ENCODE data around the gene SIRPD. TPM values are rescaled to one million over a fixed set of nuclear protein-coding genes. Genes with fewer than 3 reads are reported as not detected.

SIRPD gene
- total RNA-seq, 1 donor from 2014 or later: not detected

GRCh38 chr20:1486566-1486965, 70.9 kb downstream of the SIRPD start:
- no peak for TF ChIP-seq CTCF (IDR thresholded peaks at IDR 0.05; ENCODE audit: insufficient read depth, low read length, severe bottlenecking)
- no peak for FAIRE-seq

GRCh38 chr20:1484438-1485116, 72.9 kb downstream of the SIRPD start:
- H3K4me3 ChIP-seq (ENCODE audit: low read depth, low read length): no peak overlapping the region
- TF ChIP-seq CTCF (IDR thresholded peaks at IDR 0.05; ENCODE audit: insufficient read depth, low read length, severe bottlenecking): no peak
- no peaks in the 10 kb centered on the region for H3K36me3 ChIP-seq (ENCODE audit: control insufficient read depth, insufficient read depth, low read length)
- no peaks in the 10 kb centered on the region for H3K27me3 ChIP-seq (ENCODE audit: control insufficient read depth, insufficient read depth, low read length)
- DNase-seq (ENCODE audit: low read depth) (peak; percentile 85), FAIRE-seq (no peak)

More at GRCh38 chr20:1486566-1486965, 70.9 kb downstream of the SIRPD start:
- H3K4me3 ChIP-seq (ENCODE audit: low read depth, low read length): no peak overlapping the region
- H3K36me3 ChIP-seq (ENCODE audit: control insufficient read depth, insufficient read depth, low read length): no peaks in the 10 kb centered on the region
- DNase-seq (ENCODE audit: low read depth): peak; percentile 59
- H3K27me3 ChIP-seq (ENCODE audit: control insufficient read depth, insufficient read depth, low read length): no peaks in the 10 kb centered on the region

Other genes starting within 250 kb of the SIRPD start
- 96.4 and 176 TPM in 2 replicates for gene SDCBP2, start 228.6 kb downstream of the SIRPD start, total RNA-seq
- gene FKBP1A, start 164.7 kb downstream of the SIRPD start, total RNA-seq: 46.9 and 69.3 TPM in 2 replicates
- gene NSFL1C, start 90.9 kb downstream of the SIRPD start, total RNA-seq: 18.7 and 19.7 TPM in 2 replicates
- gene SIRPB2, start 66.3 kb downstream of the SIRPD start, total RNA-seq: under 0.01 and 0.26 TPM in 2 replicates
- not detected in 2 replicates for gene SIRPB1, start 62.3 kb upstream of the SIRPD start, total RNA-seq
- gene SIRPG, start 100.1 kb upstream of the SIRPD start, total RNA-seq: not detected in 2 replicates

All from bronchial epithelial cell (primary cell).